GM21381 (cell line): ENCODE measurements around the gene MICOS13.
A peak's percentile ranks its signal among the peaks of the same experiment; 100 is the strongest.
"Not testable (repeated sequence)": the region's sequence is repeated elsewhere in the genome, so short reads cannot be mapped to it uniquely, and the experiment has no call there.

ENCODE experiments used
- ATAC-seq: cut with Tn5 transposase; IDR thresholded peaks from one replicate; pipeline ENCODE4 v1.9.1; 2021; ENCODE audit warnings: mild to moderate bottlenecking, moderate library complexity; ENCODE audit not compliant: unreplicated experiment

Gene MICOS13

GRCh38 chr19:5680437-5681368 lies at the start of gene MICOS13, which contains the start of gene HSD11B1L:
TSS of gene MICOS13 (minus strand) at chr19:5680516. CDS start at chr19:5680486, 30 bp downstream.
TSS of gene HSD11B1L (plus strand) at chr19:5681027. CDS start at chr19:5684833, 3,806 bp downstream.
- peak; percentile 82 for ATAC-seq

- ATAC-seq: no peak
Measured at GRCh38 chr19:5727453-5728050, 47.2 kb upstream of the MICOS13 start.

GRCh38 chr19:5719961-5720790 lies 39.9 kb upstream of the MICOS13 start, which contains the start of the genes CATSPERD and LONP1:
TSS of gene CATSPERD (plus strand) at chr19:5720637. CDS start at chr19:5720738, 101 bp downstream.
TSS of gene LONP1 (minus strand) at chr19:5720146. CDS start at chr19:5720132, 14 bp downstream.
- ATAC-seq: peak; percentile 88

GRCh38 chr19:5719274-5719960 lies 39.1 kb upstream of the MICOS13 start:
- no peak for ATAC-seq

GRCh38 chr19:5718579-5719273 lies 38.4 kb upstream of the MICOS13 start:
- no peak for ATAC-seq

GRCh38 chr19:5718037-5718578 lies 37.8 kb upstream of the MICOS13 start:
- ATAC-seq: no peak

GRCh38 chr19:5717215-5717935 lies 37.1 kb upstream of the MICOS13 start:
- ATAC-seq: no peak

GRCh38 chr19:5714816-5715215 lies 34.5 kb upstream of the MICOS13 start:
- ATAC-seq: no peak

- ATAC-seq: no peak
Measured at GRCh38 chr19:5713228-5713627, 32.9 kb upstream of the MICOS13 start.

GRCh38 chr19:5711713-5712161 lies 31.4 kb upstream of the MICOS13 start:
- no peak for ATAC-seq

GRCh38 chr19:5711025-5711424 lies 30.7 kb upstream of the MICOS13 start:
- ATAC-seq: no peak

- no peak for ATAC-seq
Measured at GRCh38 chr19:5707576-5708575, 27.6 kb upstream of the MICOS13 start.

- ATAC-seq: no peak
Measured at GRCh38 chr19:5706876-5707573, 26.7 kb upstream of the MICOS13 start.

- ATAC-seq: no peak
Measured at GRCh38 chr19:5705552-5705951, 25.2 kb upstream of the MICOS13 start.

GRCh38 chr19:5703819-5704818 lies 23.8 kb upstream of the MICOS13 start:
- ATAC-seq: no peak

- ATAC-seq: not testable (repeated sequence)
Measured at GRCh38 chr19:5702053-5702410, 21.7 kb upstream of the MICOS13 start.
